Astrocyte (in vitro differentiated cells and primary cell): Measurements from ENCODE around the gene CCND2.

Experiments used
- CTCF ChIP-seq: IDR thresholded peaks from 2 replicates; pipeline ENCODE4 v1.5.1; 2011; ENCODE audit warnings: low read depth, mild to moderate bottlenecking, inconsistent platforms, low read length, moderate library complexity; ENCODE audit not compliant: insufficient read depth
- EZH2 ChIP-seq: IDR thresholded peaks from 2 replicates; pipeline ENCODE4 v1.6.1; 2012; ENCODE audit warnings: mild to moderate bottlenecking, low read length, inconsistent platforms; ENCODE audit not compliant: insufficient read depth

GRCh38 chr12:4241592-4241991 lies 32.0 kb upstream of the CCND2 start:
- TF ChIP-seq CTCF = no peak
- no peak for TF ChIP-seq EZH2
